Neuronal stem cell (in vitro differentiated cells): Measurements from ENCODE around the gene MAP3K14.

ENCODE experiments used
- DNase-seq: peaks from one replicate; pipeline ENCODE4 v3.0.0-alpha.2; 2013; ENCODE audit warnings: low spot score
- H2AFZ ChIP-seq: one replicate; pipeline ENCODE4 v1.6.1; 2013; ENCODE audit warnings: mild to moderate bottlenecking, low read length, inconsistent platforms
- H2AK5ac ChIP-seq: 2 replicates; pipeline ENCODE4 v1.6.1; 2013; ENCODE audit warnings: low read depth, mild to moderate bottlenecking, inconsistent platforms, low read length, moderate library complexity, mixed read lengths
- H2BK120ac ChIP-seq: 2 replicates; pipeline ENCODE4 v1.6.1; 2013; ENCODE audit warnings: low read depth, mild to moderate bottlenecking, inconsistent platforms, low read length, moderate library complexity, mixed read lengths
- H2BK12ac ChIP-seq: one replicate; pipeline ENCODE4 v1.6.1; 2013; ENCODE audit warnings: low read length, inconsistent platforms
- H2BK15ac ChIP-seq: 2 replicates; pipeline ENCODE4 v1.6.1; 2013; ENCODE audit warnings: mild to moderate bottlenecking, low read length, inconsistent platforms, mixed read lengths
- H2BK5ac ChIP-seq: one replicate; pipeline ENCODE4 v1.6.1; 2013; ENCODE audit warnings: inconsistent platforms, mild to moderate bottlenecking, low read length, moderate library complexity
- H3K14ac ChIP-seq: one replicate; pipeline ENCODE4 v1.6.1; 2013; ENCODE audit warnings: low read length, inconsistent platforms
- H3K18ac ChIP-seq: 2 replicates; pipeline ENCODE4 v1.6.1; 2013; ENCODE audit warnings: low read length, inconsistent platforms
- H3K23ac ChIP-seq: 2 replicates; pipeline ENCODE4 v1.6.1; 2013; ENCODE audit warnings: low read depth, mild to moderate bottlenecking, mixed read lengths, low read length, inconsistent platforms; ENCODE audit not compliant: poor library complexity
- H3K27ac ChIP-seq: replicated peaks from 3 replicates; pipeline ENCODE4 v1.5.1; 2013; ENCODE audit warnings: low read length, inconsistent platforms
- H3K27me3 ChIP-seq, 3 experiments: 2 replicates each; pipeline ENCODE4 v1.6.1; 2013; ENCODE audit warnings: low read length in 3 of 3, mild to moderate bottlenecking in 2 of 3, inconsistent platforms in 1 of 3, low read depth in 1 of 3, mixed read lengths in 1 of 3, moderate library complexity in 1 of 3; ENCODE audit not compliant: control insufficient read depth in 3 of 3, insufficient read depth in 3 of 3
- H3K36me3 ChIP-seq, 2 donors: replicated peaks in 1 of 2; 2 replicates each; pipeline ENCODE4 v1.6.1; 2013; ENCODE audit warnings: low read length in 2 of 2; ENCODE audit not compliant: control insufficient read depth in 2 of 2, insufficient read depth in 2 of 2
- H3K4ac ChIP-seq: 2 replicates; pipeline ENCODE4 v1.6.1; 2013; ENCODE audit warnings: inconsistent platforms, mild to moderate bottlenecking, low read length, moderate library complexity
- H3K4me1 ChIP-seq, 2 donors: 1 replicate in 1 of 2; 2 replicates in 1 of 2; pipeline ENCODE4 v1.6.1; 2013; ENCODE audit warnings: low read length in 2 of 2, low read depth in 1 of 2; ENCODE audit not compliant: control insufficient read depth in 2 of 2, insufficient read depth in 1 of 2
- H3K4me2 ChIP-seq: one replicate; pipeline ENCODE4 v1.6.1; 2013; ENCODE audit warnings: mild to moderate bottlenecking, low read length, inconsistent platforms; ENCODE audit not compliant: insufficient read depth, poor library complexity, severe bottlenecking
- H3K4me3 ChIP-seq, 2 donors: 2 replicates each; pipeline ENCODE4 v1.5.1; 2013; ENCODE audit warnings: low read length in 2 of 2, mild to moderate bottlenecking in 2 of 2, inconsistent platforms in 1 of 2, moderate library complexity in 1 of 2
- H3K79me1 ChIP-seq: one replicate; pipeline ENCODE4 v1.6.1; 2013; ENCODE audit warnings: low read depth, mild to moderate bottlenecking, inconsistent platforms, low read length, moderate library complexity
- H3K9ac ChIP-seq: one replicate; pipeline ENCODE4 v1.6.1; 2013; ENCODE audit warnings: mild to moderate bottlenecking, low read depth, low read length, inconsistent platforms; ENCODE audit not compliant: poor library complexity
- H3K9me3 ChIP-seq, 2 donors: replicated peaks in 1 of 2; 2 replicates each; pipeline versions ENCODE3 to v1.6.1; 2013; ENCODE audit warnings: low read length in 2 of 2, mild to moderate bottlenecking in 2 of 2, inconsistent platforms in 1 of 2, low read depth in 1 of 2, mixed read lengths in 1 of 2, moderate library complexity in 1 of 2; ENCODE audit not compliant: control insufficient read depth in 2 of 2, insufficient read depth in 1 of 2
- H4K8ac ChIP-seq: one replicate; pipeline ENCODE4 v1.6.1; 2013; ENCODE audit warnings: low read depth, mild to moderate bottlenecking, inconsistent platforms, low read length, moderate library complexity
- H4K91ac ChIP-seq: one replicate; pipeline ENCODE4 v1.6.1; 2013; ENCODE audit warnings: low read length, low read depth, mild to moderate bottlenecking, inconsistent platforms; ENCODE audit not compliant: poor library complexity
- WGBS, 2 donors: extraction: QIAGEN DNeasy Blood & Tissue Kit; methylation state at CpG; one replicate each; pipeline ENCODE4 v1.1.7; 2013; ENCODE audit warnings: missing lambda C conversion rate in 2 of 2, mixed read lengths in 1 of 2; ENCODE audit not compliant: insufficient read length in 2 of 2, insufficient replicate concordance in 1 of 2; ENCODE audit errors: extremely low coverage in 2 of 2; 5-methylcytosine and 5-hydroxymethylcytosine counted together

Gene MAP3K14

GRCh38 chr17:45314741-45315647 is 1.8 kb downstream of the MAP3K14 start:
- Histone ChIP-seq H3K4ac (no peak overlapping the region), H3K79me1 (peaks cover 5% of the 10 kb centered on the region), H3K9ac (no peak overlapping the region), H3K18ac (no peak overlapping the region), H4K8ac (no peak overlapping the region), H3K27me3 (no peaks in the 10 kb centered on the region), H3K9me3 (no peaks in the 10 kb centered on the region), H3K14ac (no peak overlapping the region), H2BK5ac (no peak overlapping the region), H2BK120ac (no peak overlapping the region), H3K4me3 (peak overlapping the region in 1 of 2 donors; percentile 83), H3K36me3 (peaks cover 2 to 17% of the 10 kb centered on the region in 2 donors), H3K23ac (no peak overlapping the region), H2BK12ac (no peak overlapping the region), H3K27ac (no peak overlapping the region), H4K91ac (no peak overlapping the region), H2AK5ac (no peak overlapping the region), H3K4me1 (peaks cover 6 to 31% of the 10 kb centered on the region in 2 donors), H3K4me2 (no peak overlapping the region), H2BK15ac (no peak overlapping the region), H2AFZ (no peak overlapping the region)
- no peak for DNase-seq
- no CpG with 5 or more reads among the region's 11 CpGs for WGBS, 2 donors

- no peak overlapping the region for H3K27ac ChIP-seq
- no peak overlapping the region for H3K23ac ChIP-seq
- H2BK12ac ChIP-seq: no peak overlapping the region
- H3K4me1 ChIP-seq: peaks cover 6 to 31% of the 10 kb centered on the region in 2 donors
- no peak overlapping the region for H2AK5ac ChIP-seq
- peaks cover 7% of the 10 kb centered on the region for H3K79me1 ChIP-seq
- no peaks in the 10 kb centered on the region for H3K9me3 ChIP-seq
- no CpG with 5 or more reads among the region's 7 CpGs for WGBS, 2 donors
- no peak for DNase-seq
- no peak overlapping the region for H2BK120ac ChIP-seq
- H4K8ac ChIP-seq: no peak overlapping the region
- no peak overlapping the region for H2BK15ac ChIP-seq
- no peak overlapping the region for H4K91ac ChIP-seq
- no peak overlapping the region for H3K4me3 ChIP-seq
- no peak overlapping the region for H3K9ac ChIP-seq
- no peak overlapping the region for H3K14ac ChIP-seq
- peaks cover 2 to 21% of the 10 kb centered on the region in 2 donors for H3K36me3 ChIP-seq
- H3K27me3 ChIP-seq: no peaks in the 10 kb centered on the region
- H3K18ac ChIP-seq: no peak overlapping the region
- H3K4ac ChIP-seq: no peak overlapping the region
- no peak overlapping the region for H2AFZ ChIP-seq
- no peak overlapping the region for H2BK5ac ChIP-seq
- no peak overlapping the region for H3K4me2 ChIP-seq
Observed at GRCh38 chr17:45313996-45314740, 2.7 kb downstream of the MAP3K14 start.

GRCh38 chr17:45313421-45313771 is 3.4 kb downstream of the MAP3K14 start:
- Histone ChIP-seq H3K14ac (no peak overlapping the region), H2AFZ (no peak overlapping the region), H3K4me3 (no peak overlapping the region), H3K27me3 (no peaks in the 10 kb centered on the region), H4K91ac (no peak overlapping the region), H2BK12ac (no peak overlapping the region), H3K23ac (no peak overlapping the region), H2AK5ac (no peak overlapping the region), H2BK15ac (no peak overlapping the region), H3K9me3 (no peaks in the 10 kb centered on the region), H4K8ac (no peak overlapping the region), H3K27ac (no peak overlapping the region), H3K4me2 (no peak overlapping the region), H3K4ac (no peak overlapping the region), H3K9ac (no peak overlapping the region), H2BK5ac (no peak overlapping the region), H3K36me3 (peaks cover 2 to 24% of the 10 kb centered on the region in 2 donors), H3K4me1 (peaks cover 6 to 29% of the 10 kb centered on the region in 2 donors), H2BK120ac (no peak overlapping the region), H3K79me1 (peaks cover 10% of the 10 kb centered on the region), H3K18ac (no peak overlapping the region)
- no peak for DNase-seq
- WGBS, 2 donors: no CpG with 5 or more reads among the region's 5 CpGs
